NB4 (cell line): ENCODE data around the gene FBXW5.

ENCODE experiments used
- DNase-seq: peaks from one replicate; pipeline ENCODE4 v3.0.0; 2010; ENCODE audit warnings: low read depth
- H3K4me3 ChIP-seq: one replicate; pipeline ENCODE4 v1.5.1; 2011; ENCODE audit warnings: mild to moderate bottlenecking, low read depth, low read length, moderate library complexity
- CTCF ChIP-seq: IDR thresholded peaks from one replicate; pipeline ENCODE4 v1.5.1; 2012; ENCODE audit warnings: low read depth, low read length
- MYC ChIP-seq: IDR thresholded peaks from 2 replicates; pipeline ENCODE4 v1.6.1; 2011; ENCODE audit warnings: low read depth, low read length
- POLR2A ChIP-seq: IDR thresholded peaks from 2 replicates; pipeline ENCODE4 v1.6.1; 2011; ENCODE audit warnings: mild to moderate bottlenecking; ENCODE audit not compliant: insufficient read length; ENCODE audit errors: extremely low read depth
- TF ChIP-seq, protein P1 (sequence below): IDR thresholded peaks from 2 replicates; pipeline ENCODE4 v1.6.1; 2011; ENCODE audit warnings: low read depth, low read length

Gene FBXW5

DNA sequence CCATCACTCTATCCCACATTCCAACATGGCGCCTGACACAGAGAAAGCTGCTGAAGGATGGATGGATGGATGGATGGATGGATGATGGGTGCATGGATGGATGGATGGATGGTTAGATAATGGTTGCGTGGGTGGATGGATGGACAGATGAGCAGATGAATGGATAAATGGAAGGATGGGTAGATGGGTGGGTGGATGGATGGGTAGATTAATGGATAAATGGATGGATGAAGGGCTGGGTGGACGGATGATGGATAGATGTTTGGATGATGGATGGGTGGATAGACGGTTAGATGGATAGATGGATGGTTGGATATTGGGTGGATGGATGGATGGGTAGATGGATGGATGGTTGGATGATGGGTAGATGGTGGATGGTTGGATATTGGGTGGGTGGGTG is 12.1 kb upstream of the FBXW5 start:
- DNase-seq, result no peak
- H3K4me3 ChIP-seq, result no peak overlapping the region
- TF ChIP-seq MYC (no peak), CTCF (no peak), POLR2A (no peak)
- TF ChIP-seq, protein P1, sequence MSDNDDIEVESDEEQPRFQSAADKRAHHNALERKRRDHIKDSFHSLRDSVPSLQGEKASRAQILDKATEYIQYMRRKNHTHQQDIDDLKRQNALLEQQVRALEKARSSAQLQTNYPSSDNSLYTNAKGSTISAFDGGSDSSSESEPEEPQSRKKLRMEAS, result no peak

- no peak for DNase-seq
- no peak overlapping the region for H3K4me3 ChIP-seq
- TF ChIP-seq MYC, result no peak
Observed at GRCh38 chr9:136955943-136956335, 11.4 kb upstream of the FBXW5 start.

- H3K4me3 ChIP-seq, result no peak overlapping the region
- TF ChIP-seq, protein P1, result no peak
- TF ChIP-seq CTCF (no peak), POLR2A (no peak), MYC (no peak)
- no peak for DNase-seq
Observed at GRCh38 chr9:136955202-136955942, 10.8 kb upstream of the FBXW5 start.

- no peak overlapping the region for H3K4me3 ChIP-seq
- TF ChIP-seq CTCF (no peak), MYC (no peak), POLR2A (no peak)
- TF ChIP-seq, protein P1, result no peak
Observed at GRCh38 chr9:136954270-136955083, 9.9 kb upstream of the FBXW5 start.

GRCh38 chr9:136953771-136954269 is 9.3 kb upstream of the FBXW5 start:
- no peak for TF ChIP-seq MYC
- TF ChIP-seq, protein P1, result no peak
- no peak for TF ChIP-seq CTCF
- no peak for TF ChIP-seq POLR2A
- H3K4me3 ChIP-seq, result no peak overlapping the region
- DNase-seq, result no peak

More at GRCh38 chr9:136954270-136955083, 9.9 kb upstream of the FBXW5 start:
- DNase-seq, result no peak
